PC-3 (cell line): Measurements from ENCODE around the gene MTA3. TPM values are rescaled to one million over a fixed set of nuclear protein-coding genes. Genes with fewer than 3 reads are reported as not detected.

ENCODE experiments used
- ATAC-seq: fragments of 200-7000 bp; cut with Tn5 transposase; 2 replicates; pipeline ENCODE4 v1.9.1; 2020; ENCODE audit warnings: mild to moderate bottlenecking, moderate library complexity
- BruUV-seq: library from RNA; stranded (reverse); fragments of 400-500 nt; replicated peaks from 2 replicates; lab custom pipeline; 2021; lab: Mats Ljungman, UMichigan
- CTCF ChIA-PET: fragments of 300-600 bp; sonication (Branson Sonifier 250); formaldehyde crosslinking; loops from one replicate; lab custom pipeline; 2022; ENCODE audit warnings: antibody characterized with exemption; lab: Charles Lee
- POLR2A ChIA-PET: fragments of 300-600 bp; sonication (Branson Sonifier 250); formaldehyde crosslinking; loops from one replicate; lab custom pipeline; 2022; ENCODE audit warnings: antibody characterized with exemption; ENCODE audit not compliant: unreplicated experiment; lab: Charles Lee
- DNase-seq: peaks from one replicate; pipeline ENCODE4 v3.0.0-alpha.2; 2015
- H2AFZ ChIP-seq: fragments of 300-600 bp; sonication (generic); 2 replicates; pipeline ENCODE4 v1.6.0; 2016; ENCODE audit warnings: antibody characterized with exemption, low read length
- H3F3A ChIP-seq: fragments of 300-600 bp; sonication (generic); one replicate; pipeline ENCODE4 v1.6.0; 2017; ENCODE audit warnings: antibody characterized with exemption, low read length, control low read depth, mild to moderate bottlenecking; ENCODE audit not compliant: unreplicated experiment
- H3K27ac ChIP-seq: fragments of 300-600 bp; sonication (generic); 2 replicates; pipeline ENCODE4 v1.5.1; 2016; ENCODE audit warnings: mild to moderate bottlenecking, low read length
- H3K27me3 ChIP-seq: fragments of 300-600 bp; sonication (generic); 2 replicates; pipeline ENCODE4 v1.6.1; 2016; ENCODE audit warnings: low read length, mixed read lengths
- H3K36me3 ChIP-seq: fragments of 300-600 bp; sonication (generic); 2 replicates; pipeline ENCODE4 v1.6.1; 2016; ENCODE audit warnings: low read depth, mixed run types, low read length, mixed read lengths
- H3K4me1 ChIP-seq: fragments of 300-600 bp; sonication (generic); 2 replicates; pipeline ENCODE4 v1.5.1; 2016; ENCODE audit warnings: low read length; ENCODE audit not compliant: insufficient read depth
- H3K4me2 ChIP-seq: fragments of 300-600 bp; sonication (generic); 2 replicates; pipeline ENCODE4 v1.6.0; 2016; ENCODE audit warnings: low read length
- H3K4me3 ChIP-seq: fragments of 300-600 bp; sonication (generic); 2 replicates; pipeline ENCODE4 v1.5.1; 2016; ENCODE audit warnings: mild to moderate bottlenecking, low read length, mixed read lengths
- H3K79me2 ChIP-seq: fragments of 300-600 bp; sonication (generic); 2 replicates; pipeline ENCODE4 v1.6.1; 2017; ENCODE audit warnings: low read length, mixed read lengths
- H3K9ac ChIP-seq: fragments of 300-600 bp; sonication (generic); 2 replicates; pipeline ENCODE4 v1.6.0; 2016; ENCODE audit warnings: mild to moderate bottlenecking, low read length
- H3K9me2 ChIP-seq: fragments of 300-600 bp; sonication (generic); replicated peaks from 2 replicates; pipeline ENCODE4 v1.6.1; 2016; ENCODE audit warnings: mixed run types, low read length, mixed read lengths
- H3K9me3 ChIP-seq: fragments of 300-600 bp; sonication (generic); 2 replicates; pipeline ENCODE4 v1.6.1; 2016; ENCODE audit warnings: low read length, mixed read lengths
- H4K20me1 ChIP-seq: fragments of 300-600 bp; sonication (generic); 2 replicates; pipeline ENCODE4 v1.6.1; 2016; ENCODE audit warnings: low read length, mixed read lengths
- EZH2 ChIP-seq: fragments of 300-600 bp; sonication (generic); IDR thresholded peaks from one replicate; pipeline ENCODE4 v1.6.1; 2017; ENCODE audit warnings: antibody characterized with exemption, mild to moderate bottlenecking, low read length; ENCODE audit not compliant: unreplicated experiment
- EZH2phosphoT487 ChIP-seq: fragments of 300-600 bp; sonication (generic); IDR thresholded peaks from 2 replicates; pipeline ENCODE4 v1.6.1; 2018; ENCODE audit warnings: mild to moderate bottlenecking, antibody characterized with exemption, low read length, borderline replicate concordance
- intact Hi-C: fragments of 100-400 bp; cut with micrococcal nuclease; formaldehyde crosslinking; loops from 2 replicates; pipeline ENCODE4 v1.9.0; 2023
- total RNA-seq: library from RNA; depleted of rRNA; stranded (reverse); fragments of >200 nt; gene quantifications from 2 replicates; pipeline ENCODE4 v1.2.3, GENCODE V29; 2014; rRNA removed
- TF ChIP-seq, protein P1 (sequence below): fragments of 300-600 bp; sonication (generic); conservative IDR thresholded peaks from 2 replicates; pipeline ENCODE4 v1.5.1; 2017; ENCODE audit warnings: antibody characterized with exemption, low read depth, mild to moderate bottlenecking, low read length

The MTA3 gene
- total RNA-seq, 1 experiment from 2014 or later: 27.3 TPM

DNA sequence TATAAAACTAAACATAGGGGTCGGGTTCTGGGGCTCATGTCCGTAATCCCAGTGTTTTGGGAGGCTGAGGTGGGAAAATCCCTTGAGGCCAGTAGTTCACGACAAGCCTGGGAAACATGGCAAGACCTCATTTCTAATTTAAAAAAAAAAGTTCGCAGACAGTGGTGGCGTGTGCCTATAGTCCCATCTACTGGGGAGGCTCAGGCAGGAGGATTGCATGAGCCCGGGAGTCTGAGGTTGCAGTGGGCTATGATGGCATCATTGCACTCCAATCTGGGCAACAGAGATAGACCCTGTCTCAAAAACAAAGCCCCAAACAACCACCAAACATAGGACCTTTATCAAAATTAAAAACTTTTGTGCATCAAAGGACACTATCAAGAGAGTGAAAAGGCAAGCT is 233.7 kb downstream of the MTA3 start:
- DNase-seq (no peak), ATAC-seq (no peak)
- intact Hi-C loops: no loop called here
- H3F3A ChIP-seq: no peaks in the 10 kb centered on the region
- ChIA-PET POLR2A (no interaction called here), CTCF (no interaction called here)
- H2AFZ ChIP-seq: no peak overlapping the region
- no peak overlapping the region for H3K4me2 ChIP-seq
- no peak for TF ChIP-seq EZH2phosphoT487
- TF ChIP-seq EZH2: no peak
- TF ChIP-seq, protein P1, sequence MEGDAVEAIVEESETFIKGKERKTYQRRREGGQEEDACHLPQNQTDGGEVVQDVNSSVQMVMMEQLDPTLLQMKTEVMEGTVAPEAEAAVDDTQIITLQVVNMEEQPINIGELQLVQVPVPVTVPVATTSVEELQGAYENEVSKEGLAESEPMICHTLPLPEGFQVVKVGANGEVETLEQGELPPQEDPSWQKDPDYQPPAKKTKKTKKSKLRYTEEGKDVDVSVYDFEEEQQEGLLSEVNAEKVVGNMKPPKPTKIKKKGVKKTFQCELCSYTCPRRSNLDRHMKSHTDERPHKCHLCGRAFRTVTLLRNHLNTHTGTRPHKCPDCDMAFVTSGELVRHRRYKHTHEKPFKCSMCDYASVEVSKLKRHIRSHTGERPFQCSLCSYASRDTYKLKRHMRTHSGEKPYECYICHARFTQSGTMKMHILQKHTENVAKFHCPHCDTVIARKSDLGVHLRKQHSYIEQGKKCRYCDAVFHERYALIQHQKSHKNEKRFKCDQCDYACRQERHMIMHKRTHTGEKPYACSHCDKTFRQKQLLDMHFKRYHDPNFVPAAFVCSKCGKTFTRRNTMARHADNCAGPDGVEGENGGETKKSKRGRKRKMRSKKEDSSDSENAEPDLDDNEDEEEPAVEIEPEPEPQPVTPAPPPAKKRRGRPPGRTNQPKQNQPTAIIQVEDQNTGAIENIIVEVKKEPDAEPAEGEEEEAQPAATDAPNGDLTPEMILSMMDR: no peak
- H3K9me2 ChIP-seq: no peaks in the 10 kb centered on the region
- no peak overlapping the region for H3K4me3 ChIP-seq
- no peak overlapping the region for H3K27ac ChIP-seq
- H3K9me3 ChIP-seq: no peaks in the 10 kb centered on the region
- H3K4me1 ChIP-seq: no peaks in the 10 kb centered on the region
- H3K27me3 ChIP-seq: no peaks in the 10 kb centered on the region
- BruUV-seq: no TSS peak
- no peaks in the 10 kb centered on the region for H3K79me2 ChIP-seq
- no peak overlapping the region for H3K9ac ChIP-seq
- no peaks in the 10 kb centered on the region for H3K36me3 ChIP-seq
- H4K20me1 ChIP-seq: no peaks in the 10 kb centered on the region

DNA sequence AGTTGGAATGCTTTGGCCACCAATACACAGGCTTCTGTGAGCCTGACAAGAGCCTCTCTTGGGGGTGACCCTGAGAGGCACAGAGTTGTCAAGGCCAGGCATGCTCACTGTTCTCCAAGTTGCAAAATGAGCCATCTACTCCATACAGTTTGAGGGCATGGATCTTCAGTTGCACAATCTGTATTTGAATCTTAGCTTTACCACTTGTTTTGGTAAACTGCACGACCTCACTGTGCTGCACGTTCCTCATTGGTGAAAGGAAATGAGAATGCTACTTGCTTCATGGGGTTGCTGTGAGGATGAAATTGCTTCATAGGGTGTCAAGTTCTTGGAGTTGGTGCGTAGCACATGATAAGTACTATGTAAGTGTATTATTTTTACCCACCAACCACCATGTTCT is 235.9 kb downstream of the MTA3 start:
- H3K4me2 ChIP-seq: no peak overlapping the region
- H3K9me2 ChIP-seq: no peaks in the 10 kb centered on the region
- H3K27me3 ChIP-seq: no peaks in the 10 kb centered on the region
- H3K4me1 ChIP-seq: peaks cover 6% of the 10 kb centered on the region
- H3K27ac ChIP-seq: no peak overlapping the region
- H3K4me3 ChIP-seq: no peak overlapping the region
- ChIA-PET POLR2A (no interaction called here), CTCF (no interaction called here)
- intact Hi-C loops: no loop called here
- TF ChIP-seq, protein P1: no peak
- TF ChIP-seq EZH2 (no peak), EZH2phosphoT487 (no peak)
- H3F3A ChIP-seq: no peaks in the 10 kb centered on the region
- H2AFZ ChIP-seq: no peak overlapping the region
- BruUV-seq: no TSS peak
- DNase-seq: no peak
- no peaks in the 10 kb centered on the region for H3K9me3 ChIP-seq
- ATAC-seq: no peak
- no peaks in the 10 kb centered on the region for H3K36me3 ChIP-seq
- H4K20me1 ChIP-seq: no peaks in the 10 kb centered on the region
- no peak overlapping the region for H3K9ac ChIP-seq
- H3K79me2 ChIP-seq: no peaks in the 10 kb centered on the region

DNA sequence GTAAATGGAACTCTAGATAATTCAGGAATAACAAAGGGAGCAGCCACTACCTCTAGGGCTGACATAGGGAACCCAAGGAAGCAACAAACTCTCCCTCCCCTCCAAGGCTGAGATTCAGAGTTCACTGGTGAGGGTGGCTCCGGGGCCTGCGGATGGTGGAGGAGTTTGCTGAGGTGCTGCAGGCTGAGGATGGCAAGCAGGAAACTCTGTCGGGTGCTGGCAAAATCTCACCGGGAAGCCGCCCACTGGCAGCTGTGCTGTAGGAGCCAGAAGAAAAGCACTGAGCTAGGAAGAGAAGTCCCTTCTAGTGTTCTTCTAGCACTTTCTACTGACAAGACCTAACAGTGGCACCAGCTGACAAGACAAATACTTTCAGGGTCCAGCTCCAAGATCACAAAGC is 236.5 kb downstream of the MTA3 start:
- Histone ChIP-seq H3K9ac (no peak overlapping the region), H3K4me1 (peaks cover 8% of the 10 kb centered on the region), H3K27ac (no peak overlapping the region), H3K79me2 (no peaks in the 10 kb centered on the region), H3F3A (no peaks in the 10 kb centered on the region), H4K20me1 (no peaks in the 10 kb centered on the region), H3K9me3 (no peaks in the 10 kb centered on the region), H3K9me2 (no peaks in the 10 kb centered on the region), H3K4me2 (no peak overlapping the region), H3K36me3 (no peaks in the 10 kb centered on the region), H3K4me3 (no peak overlapping the region), H2AFZ (no peak overlapping the region), H3K27me3 (no peaks in the 10 kb centered on the region)
- ChIA-PET POLR2A (no interaction called here), CTCF (no interaction called here)
- ATAC-seq (no peak), DNase-seq (no peak)
- no TSS peak for BruUV-seq
- intact Hi-C loops: no loop called here
- TF ChIP-seq, protein P1: no peak
- no peak for TF ChIP-seq EZH2phosphoT487
- TF ChIP-seq EZH2: no peak

Other genes with a start within 250 kb of the MTA3 start
- gene COX7A2L, start 207.4 kb upstream of the MTA3 start, total RNA-seq: 106 and 120 TPM in 2 replicates
- gene KCNG3, start 74.7 kb upstream of the MTA3 start, total RNA-seq: 2.3 and 2.4 TPM in 2 replicates
- gene OXER1, start 195.5 kb downstream of the MTA3 start, total RNA-seq: not detected in 2 replicates
- gene HAAO, start 224.0 kb downstream of the MTA3 start, total RNA-seq: not detected in 2 replicates